Keratinocyte (primary cell): ENCODE results near the gene DNAJC18. TPM values are rescaled to one million over a fixed set of nuclear protein-coding genes. Genes with fewer than 3 reads are reported as not detected.

Experiments used
- DNase-seq: peaks from one replicate; pipeline ENCODE4 v3.0.0-alpha.2; 2011; ENCODE audit warnings: low read depth, missing footprints, low spot score
- FAIRE-seq: peaks from 2 replicates; lab custom pipeline; 2011; peaks lifted over from hg19 to GRCh38; lab: Jason Lieb, UNC
- H2AFZ ChIP-seq: 2 replicates; pipeline ENCODE4 v1.6.0; 2012; ENCODE audit warnings: low read length, control low read depth, inconsistent platforms; ENCODE audit not compliant: control insufficient read depth
- H3K27ac ChIP-seq: 2 replicates; pipeline ENCODE4 v1.5.1; 2011; ENCODE audit warnings: low read length; ENCODE audit not compliant: control insufficient read depth, insufficient read depth
- H3K27me3 ChIP-seq: 3 replicates; pipeline ENCODE4 v1.6.0; 2011; ENCODE audit warnings: low read length; ENCODE audit not compliant: control insufficient read depth, insufficient read depth; ENCODE audit errors: extremely low read depth
- H3K36me3 ChIP-seq, 2 experiments: 2 replicates in 1 of 2; 3 replicates in 1 of 2; pipeline ENCODE4 v1.5.1; 2011; ENCODE audit warnings: low read length in 2 of 2, mild to moderate bottlenecking in 1 of 2; ENCODE audit not compliant: control insufficient read depth in 2 of 2, insufficient read depth in 2 of 2; ENCODE audit errors: extremely low read depth in 1 of 2
- H3K4me1 ChIP-seq: 3 replicates; pipeline ENCODE4 v1.5.1; 2011; ENCODE audit warnings: low read length; ENCODE audit not compliant: control insufficient read depth, insufficient read depth; ENCODE audit errors: extremely low read depth
- H3K4me2 ChIP-seq: 3 replicates; pipeline ENCODE4 v1.6.0; 2011; ENCODE audit warnings: low read depth, low read length; ENCODE audit not compliant: control insufficient read depth, insufficient read depth; ENCODE audit errors: extremely low read depth
- H3K4me3 ChIP-seq, 3 experiments: fragments of 200-600 bp in 1 of 3; sonication (generic) in 1 of 3; 2 replicates in 2 of 3; 3 replicates in 1 of 3; pipeline ENCODE4 v1.5.1; 2011 to 2016; ENCODE audit warnings: low read length in 3 of 3, mild to moderate bottlenecking in 3 of 3, control low read depth in 2 of 3, inconsistent platforms in 1 of 3, low read depth in 1 of 3, mixed read lengths in 1 of 3, mixed run types in 1 of 3, moderate library complexity in 1 of 3; ENCODE audit not compliant: control insufficient read depth in 2 of 3, insufficient read depth in 2 of 3; ENCODE audit errors: extremely low read depth in 1 of 3
- H3K79me2 ChIP-seq: 2 replicates; pipeline ENCODE4 v1.6.0; 2012; ENCODE audit warnings: low read length; ENCODE audit not compliant: control insufficient read depth, insufficient read depth
- H3K9ac ChIP-seq: 3 replicates; pipeline ENCODE4 v1.6.0; 2011; ENCODE audit warnings: low read length; ENCODE audit not compliant: control insufficient read depth, insufficient read depth; ENCODE audit errors: extremely low read depth
- H3K9me1 ChIP-seq: 3 replicates; pipeline ENCODE4 v1.6.0; 2011; ENCODE audit warnings: low read length; ENCODE audit not compliant: control insufficient read depth, insufficient read depth; ENCODE audit errors: extremely low read depth
- H3K9me3 ChIP-seq: 2 replicates; pipeline ENCODE4 v1.5.1; 2012; ENCODE audit warnings: low read depth, low read length; ENCODE audit not compliant: control insufficient read depth
- H4K20me1 ChIP-seq: 3 replicates; pipeline ENCODE4 v1.6.0; 2011; ENCODE audit warnings: low read length; ENCODE audit not compliant: control insufficient read depth, insufficient read depth; ENCODE audit errors: extremely low read depth
- EZH2 ChIP-seq: IDR thresholded peaks from one replicate; pipeline ENCODE4 v1.6.1; 2012; ENCODE audit warnings: inconsistent platforms, mild to moderate bottlenecking, low read length, moderate library complexity
- dilution Hi-C: fragments of 300-500 bp; cut with MboI; formaldehyde crosslinking; loops from one replicate; pipeline ENCODE4 v1.7.0; 2020; ENCODE audit warnings: low sequenced_read_pairs; ENCODE audit not compliant: extremely low pct_ligation_motif_present
- polyA plus RNA-seq, 5 experiments: library from polyadenylated mRNA; depleted of rRNA in 3 of 5; stranded (reverse) in 3 of 5; stranded (forward) in 1 of 5; unstranded in 1 of 5; fragments of >200 nt; gene quantifications; 1 replicate in 1 of 5; 2 replicates in 3 of 5; 3 replicates in 1 of 5; pipeline versions ENCODE4 v1.2.1 to v1.2.3, GENCODE V29; 2011 to 2012; ENCODE audit warnings: missing spikeins in 2 of 5, low read depth in 1 of 5, low replicate concordance in 1 of 5
- TF ChIP-seq, protein P1 (sequence below), 3 experiments: IDR thresholded peaks in 1 of 3; conservative IDR thresholded peaks in 1 of 3; optimal IDR thresholded peaks in 1 of 3; 2 replicates in 2 of 3; 3 replicates in 1 of 3; pipeline versions ENCODE3 to v1.5.1; 2011; ENCODE audit warnings: low read length in 3 of 3, mild to moderate bottlenecking in 3 of 3, moderate library complexity in 2 of 3, control low read depth in 1 of 3, inconsistent platforms in 1 of 3; ENCODE audit not compliant: insufficient read depth in 2 of 3; ENCODE audit errors: extremely low read depth in 1 of 3

Gene DNAJC18
- polyA plus RNA-seq, 1 donor (not counting 4 experiments of a cell fraction or from before 2014, with no cell fraction given), result 6.6 TPM

DNA sequence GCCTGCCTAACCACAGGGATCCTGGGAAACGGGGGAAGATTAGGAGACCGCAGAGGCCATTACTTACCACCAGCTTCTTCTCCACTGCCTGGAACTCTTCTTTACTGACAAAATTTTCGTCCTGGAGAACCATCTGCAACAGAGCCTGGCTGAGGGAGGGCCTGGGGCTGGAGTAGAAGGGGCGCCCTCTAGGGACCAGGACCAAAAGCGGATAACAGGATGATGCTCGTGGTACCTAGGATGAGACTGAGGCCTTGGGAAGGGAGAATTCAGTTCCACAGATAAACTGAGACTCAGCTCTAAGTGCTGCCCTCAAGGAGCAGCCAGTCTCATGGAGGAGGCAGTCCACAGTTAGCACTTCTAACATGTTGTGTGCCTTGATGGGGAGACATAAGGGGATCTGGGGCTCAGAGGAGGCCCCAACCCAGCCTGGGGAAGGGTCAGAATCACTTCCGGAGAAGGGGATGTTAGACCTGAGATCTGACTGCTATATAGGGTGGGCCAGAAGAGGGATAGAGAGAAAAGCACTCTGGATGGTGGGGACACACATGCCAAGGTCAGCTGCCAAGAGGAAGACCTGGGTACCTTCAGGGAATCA lies 36.7 kb downstream of the DNAJC18 start:
- Histone ChIP-seq H3K36me3 (peaks cover 0 to 1% of the 10 kb centered on the region in 2 experiments), H3K4me2 (peak overlapping the region; percentile 98), H3K9me3 (no peaks in the 10 kb centered on the region), H3K4me3 (no peak overlapping the region), H3K27me3 (no peaks in the 10 kb centered on the region), H3K79me2 (no peaks in the 10 kb centered on the region), H3K9me1 (no peaks in the 10 kb centered on the region), H4K20me1 (no peaks in the 10 kb centered on the region), H2AFZ (no peak overlapping the region), H3K9ac (no peak overlapping the region), H3K27ac (no peak overlapping the region), H3K4me1 (peaks cover 14% of the 10 kb centered on the region)
- TF ChIP-seq, protein P1, sequence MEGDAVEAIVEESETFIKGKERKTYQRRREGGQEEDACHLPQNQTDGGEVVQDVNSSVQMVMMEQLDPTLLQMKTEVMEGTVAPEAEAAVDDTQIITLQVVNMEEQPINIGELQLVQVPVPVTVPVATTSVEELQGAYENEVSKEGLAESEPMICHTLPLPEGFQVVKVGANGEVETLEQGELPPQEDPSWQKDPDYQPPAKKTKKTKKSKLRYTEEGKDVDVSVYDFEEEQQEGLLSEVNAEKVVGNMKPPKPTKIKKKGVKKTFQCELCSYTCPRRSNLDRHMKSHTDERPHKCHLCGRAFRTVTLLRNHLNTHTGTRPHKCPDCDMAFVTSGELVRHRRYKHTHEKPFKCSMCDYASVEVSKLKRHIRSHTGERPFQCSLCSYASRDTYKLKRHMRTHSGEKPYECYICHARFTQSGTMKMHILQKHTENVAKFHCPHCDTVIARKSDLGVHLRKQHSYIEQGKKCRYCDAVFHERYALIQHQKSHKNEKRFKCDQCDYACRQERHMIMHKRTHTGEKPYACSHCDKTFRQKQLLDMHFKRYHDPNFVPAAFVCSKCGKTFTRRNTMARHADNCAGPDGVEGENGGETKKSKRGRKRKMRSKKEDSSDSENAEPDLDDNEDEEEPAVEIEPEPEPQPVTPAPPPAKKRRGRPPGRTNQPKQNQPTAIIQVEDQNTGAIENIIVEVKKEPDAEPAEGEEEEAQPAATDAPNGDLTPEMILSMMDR (optimal IDR thresholded peaks at IDR 0.05 in 1 of 3, IDR thresholded peaks at IDR 0.05 in 1 of 3, conservative IDR thresholded peaks at IDR 0.05 in 1 of 3; ENCODE audit: extremely low read depth in 1 of 3, insufficient read depth in 2 of 3, low read length in 3 of 3), result peak; percentile 54 to 66 (median 58)
- no peak for TF ChIP-seq EZH2
- dilution Hi-C loops, result no loop called here
- FAIRE-seq (no peak), DNase-seq (no peak)

DNA sequence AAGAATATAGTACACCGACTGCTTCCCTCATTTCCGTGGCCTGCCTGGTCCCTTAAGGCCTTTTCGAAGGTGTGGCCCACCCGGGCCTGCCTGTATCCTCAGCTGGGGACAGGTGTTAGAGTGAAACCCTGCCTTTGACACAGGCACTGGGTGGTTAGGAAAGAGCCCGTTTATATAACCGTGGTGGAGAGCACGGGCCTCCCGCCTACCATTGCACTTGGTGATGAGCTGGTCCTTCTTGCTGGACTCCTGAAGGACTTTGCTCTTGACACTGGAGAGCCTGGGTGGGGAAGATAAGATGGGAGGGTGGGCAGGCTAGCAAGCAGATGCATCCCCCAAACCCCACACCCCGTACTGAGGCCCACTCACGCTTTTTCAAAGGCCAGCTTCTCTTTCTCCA lies 37.8 kb downstream of the DNAJC18 start:
- H2AFZ ChIP-seq, result no peak overlapping the region
- no peaks in the 10 kb centered on the region for H3K79me2 ChIP-seq
- H4K20me1 ChIP-seq, result no peaks in the 10 kb centered on the region
- TF ChIP-seq, protein P1 (optimal IDR thresholded peaks at IDR 0.05 in 1 of 3, IDR thresholded peaks at IDR 0.05 in 1 of 3, conservative IDR thresholded peaks at IDR 0.05 in 1 of 3; ENCODE audit: extremely low read depth in 1 of 3, insufficient read depth in 2 of 3, low read length in 3 of 3), result no peak
- TF ChIP-seq EZH2, result no peak
- no peak overlapping the region for H3K27ac ChIP-seq
- no peak overlapping the region for H3K4me3 ChIP-seq
- H3K9ac ChIP-seq, result no peak overlapping the region
- no peaks in the 10 kb centered on the region for H3K9me1 ChIP-seq
- H3K4me1 ChIP-seq, result peaks cover 14% of the 10 kb centered on the region
- FAIRE-seq (no peak), DNase-seq (no peak)
- H3K27me3 ChIP-seq, result no peaks in the 10 kb centered on the region
- dilution Hi-C loops, result no loop called here
- no peak overlapping the region for H3K4me2 ChIP-seq
- H3K9me3 ChIP-seq, result no peaks in the 10 kb centered on the region
- peaks cover 0 to 1% of the 10 kb centered on the region in 2 experiments for H3K36me3 ChIP-seq
